Measurements from ENCODE around the gene FRMD1.

The FRMD1 gene

GRCh38 chr6:168049706-168050224, 29.2 kb downstream of the FRMD1 start:
- TF ChIP-seq CTCF (conservative IDR thresholded peaks at IDR 0.05; ENCODE audit: low read depth) = no peak
- H3K27ac ChIP-seq = no peak overlapping the region
- ChIA-PET CTCF (no interaction called here), POLR2A (ENCODE audit: low non-redundant PET) (no interaction called here)
- no peak for DNase-seq (ENCODE audit: low spot score)

- DNase-seq (ENCODE audit: low spot score) = no peak
- ChIA-PET POLR2A (ENCODE audit: low non-redundant PET) (no interaction called here), CTCF (no interaction called here)
- H3K27ac ChIP-seq = no peak overlapping the region
- no peak for TF ChIP-seq CTCF (conservative IDR thresholded peaks at IDR 0.05; ENCODE audit: low read depth)
Observed at GRCh38 chr6:168049277-168049676, 29.7 kb downstream of the FRMD1 start.

GRCh38 chr6:168048724-168049025, 30.3 kb downstream of the FRMD1 start:
- no peak for DNase-seq (ENCODE audit: low spot score)
- TF ChIP-seq CTCF (conservative IDR thresholded peaks at IDR 0.05; ENCODE audit: low read depth) = no peak
- POLR2A ChIA-PET (ENCODE audit: low non-redundant PET) = no interaction called here
- no peak overlapping the region for H3K27ac ChIP-seq
- CTCF ChIA-PET = no interaction called here

- TF ChIP-seq CTCF (conservative IDR thresholded peaks at IDR 0.05; ENCODE audit: low read depth) = no peak
- CTCF ChIA-PET = no interaction called here
- POLR2A ChIA-PET (ENCODE audit: low non-redundant PET) = no interaction called here
- no peak for DNase-seq (ENCODE audit: low spot score)
- no peak overlapping the region for H3K27ac ChIP-seq
Observed at GRCh38 chr6:168047841-168048723, 30.9 kb downstream of the FRMD1 start.

GRCh38 chr6:168046696-168047095, 32.3 kb downstream of the FRMD1 start:
- ChIA-PET POLR2A (ENCODE audit: low non-redundant PET) (no interaction called here), CTCF (no interaction called here)
- no peak for TF ChIP-seq CTCF (conservative IDR thresholded peaks at IDR 0.05; ENCODE audit: low read depth)
- DNase-seq (ENCODE audit: low spot score) = no peak
- no peak overlapping the region for H3K27ac ChIP-seq

- no peak for TF ChIP-seq CTCF (conservative IDR thresholded peaks at IDR 0.05; ENCODE audit: low read depth)
- no peak for DNase-seq (ENCODE audit: low spot score)
- POLR2A ChIA-PET (ENCODE audit: low non-redundant PET) = no interaction called here
- no peak overlapping the region for H3K27ac ChIP-seq
- CTCF ChIA-PET = no interaction called here
Observed at GRCh38 chr6:168045706-168046620, 33.0 kb downstream of the FRMD1 start.
